Keratinocyte (primary cell): Measurements from ENCODE around the gene CFAP20DC. TPM values are rescaled to one million over a fixed set of nuclear protein-coding genes. Genes with fewer than 3 reads are reported as not detected.

Source experiments
- DNase-seq: peaks from one replicate; pipeline ENCODE4 v3.0.0-alpha.2; 2011; ENCODE audit warnings: low read depth, missing footprints, low spot score
- FAIRE-seq: peaks from 2 replicates; lab custom pipeline; 2011; peaks lifted over from hg19 to GRCh38; lab: Jason Lieb, UNC
- H2AFZ ChIP-seq: 2 replicates; pipeline ENCODE4 v1.6.0; 2012; ENCODE audit warnings: low read length, control low read depth, inconsistent platforms; ENCODE audit not compliant: control insufficient read depth
- H3K27ac ChIP-seq: 2 replicates; pipeline ENCODE4 v1.5.1; 2011; ENCODE audit warnings: low read length; ENCODE audit not compliant: control insufficient read depth, insufficient read depth
- H3K27me3 ChIP-seq: 3 replicates; pipeline ENCODE4 v1.6.0; 2011; ENCODE audit warnings: low read length; ENCODE audit not compliant: control insufficient read depth, insufficient read depth; ENCODE audit errors: extremely low read depth
- H3K36me3 ChIP-seq, 2 experiments: 2 replicates in 1 of 2; 3 replicates in 1 of 2; pipeline ENCODE4 v1.5.1; 2011; ENCODE audit warnings: low read length in 2 of 2, mild to moderate bottlenecking in 1 of 2; ENCODE audit not compliant: control insufficient read depth in 2 of 2, insufficient read depth in 2 of 2; ENCODE audit errors: extremely low read depth in 1 of 2
- H3K4me1 ChIP-seq: 3 replicates; pipeline ENCODE4 v1.5.1; 2011; ENCODE audit warnings: low read length; ENCODE audit not compliant: control insufficient read depth, insufficient read depth; ENCODE audit errors: extremely low read depth
- H3K4me2 ChIP-seq: 3 replicates; pipeline ENCODE4 v1.6.0; 2011; ENCODE audit warnings: low read depth, low read length; ENCODE audit not compliant: control insufficient read depth, insufficient read depth; ENCODE audit errors: extremely low read depth
- H3K4me3 ChIP-seq, 3 experiments: fragments of 200-600 bp in 1 of 3; sonication (generic) in 1 of 3; 2 replicates in 2 of 3; 3 replicates in 1 of 3; pipeline ENCODE4 v1.5.1; 2011 to 2016; ENCODE audit warnings: low read length in 3 of 3, mild to moderate bottlenecking in 3 of 3, control low read depth in 2 of 3, inconsistent platforms in 1 of 3, low read depth in 1 of 3, mixed read lengths in 1 of 3, mixed run types in 1 of 3, moderate library complexity in 1 of 3; ENCODE audit not compliant: control insufficient read depth in 2 of 3, insufficient read depth in 2 of 3; ENCODE audit errors: extremely low read depth in 1 of 3
- H3K79me2 ChIP-seq: 2 replicates; pipeline ENCODE4 v1.6.0; 2012; ENCODE audit warnings: low read length; ENCODE audit not compliant: control insufficient read depth, insufficient read depth
- H3K9ac ChIP-seq: 3 replicates; pipeline ENCODE4 v1.6.0; 2011; ENCODE audit warnings: low read length; ENCODE audit not compliant: control insufficient read depth, insufficient read depth; ENCODE audit errors: extremely low read depth
- H3K9me1 ChIP-seq: 3 replicates; pipeline ENCODE4 v1.6.0; 2011; ENCODE audit warnings: low read length; ENCODE audit not compliant: control insufficient read depth, insufficient read depth; ENCODE audit errors: extremely low read depth
- H3K9me3 ChIP-seq: 2 replicates; pipeline ENCODE4 v1.5.1; 2012; ENCODE audit warnings: low read depth, low read length; ENCODE audit not compliant: control insufficient read depth
- H4K20me1 ChIP-seq: 3 replicates; pipeline ENCODE4 v1.6.0; 2011; ENCODE audit warnings: low read length; ENCODE audit not compliant: control insufficient read depth, insufficient read depth; ENCODE audit errors: extremely low read depth
- CTCF ChIP-seq, 3 experiments: IDR thresholded peaks in 1 of 3; conservative IDR thresholded peaks in 1 of 3; optimal IDR thresholded peaks in 1 of 3; 2 replicates in 2 of 3; 3 replicates in 1 of 3; pipeline versions ENCODE3 to v1.5.1; 2011; ENCODE audit warnings: low read length in 3 of 3, mild to moderate bottlenecking in 3 of 3, moderate library complexity in 2 of 3, control low read depth in 1 of 3, inconsistent platforms in 1 of 3; ENCODE audit not compliant: insufficient read depth in 2 of 3; ENCODE audit errors: extremely low read depth in 1 of 3
- EZH2 ChIP-seq: IDR thresholded peaks from one replicate; pipeline ENCODE4 v1.6.1; 2012; ENCODE audit warnings: inconsistent platforms, mild to moderate bottlenecking, low read length, moderate library complexity
- dilution Hi-C: fragments of 300-500 bp; cut with MboI; formaldehyde crosslinking; loops from one replicate; pipeline ENCODE4 v1.7.0; 2020; ENCODE audit warnings: low sequenced_read_pairs; ENCODE audit not compliant: extremely low pct_ligation_motif_present
- polyA plus RNA-seq, 5 experiments: library from polyadenylated mRNA; depleted of rRNA in 3 of 5; stranded (reverse) in 3 of 5; stranded (forward) in 1 of 5; unstranded in 1 of 5; fragments of >200 nt; gene quantifications; 1 replicate in 1 of 5; 2 replicates in 3 of 5; 3 replicates in 1 of 5; pipeline versions ENCODE4 v1.2.1 to v1.2.3, GENCODE V29; 2011 to 2012; ENCODE audit warnings: missing spikeins in 2 of 5, low read depth in 1 of 5, low replicate concordance in 1 of 5

Gene CFAP20DC
- polyA plus RNA-seq, 1 donor (not counting 4 experiments of a cell fraction or from before 2014, with no cell fraction given), result 6.3 TPM

DNA sequence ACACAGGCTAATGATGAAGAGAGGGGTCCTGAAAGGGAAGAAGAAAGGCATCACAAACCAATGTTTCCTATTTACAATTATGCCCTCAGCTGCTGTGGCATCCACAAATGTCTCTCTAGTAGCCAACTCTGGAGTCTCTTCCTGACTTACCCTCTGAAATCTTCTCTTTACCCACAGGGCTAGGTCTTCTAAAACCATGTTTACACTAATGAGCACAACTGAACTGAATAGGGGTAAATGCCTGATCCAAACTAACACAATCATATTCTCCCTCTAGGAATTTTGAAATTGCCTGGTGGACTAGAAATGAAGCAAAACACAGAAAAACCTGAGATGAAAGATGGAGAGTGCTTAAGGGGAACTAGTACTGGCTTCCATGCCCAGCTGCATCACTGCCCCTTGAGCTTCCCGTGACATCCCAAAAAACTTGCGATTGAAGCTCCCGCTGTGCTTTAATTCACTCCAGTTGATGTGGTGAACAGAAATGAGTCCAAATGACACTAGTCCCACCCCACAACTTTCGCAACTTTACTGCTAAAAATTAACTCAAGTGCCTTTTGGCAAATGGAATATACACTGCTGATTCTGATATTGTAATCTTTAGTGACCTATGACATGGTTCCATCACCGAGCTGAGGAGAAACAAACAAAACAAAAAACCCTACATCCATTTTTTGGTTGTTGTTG, 32.8 kb downstream of the CFAP20DC start:
- H3K36me3 ChIP-seq, result no peaks in the 10 kb centered on the region
- no peaks in the 10 kb centered on the region for H3K79me2 ChIP-seq
- H2AFZ ChIP-seq, result no peak overlapping the region
- H3K4me2 ChIP-seq, result no peak overlapping the region
- no peaks in the 10 kb centered on the region for H3K9me3 ChIP-seq
- TF ChIP-seq EZH2, result no peak
- TF ChIP-seq CTCF (optimal IDR thresholded peaks at IDR 0.05 in 1 of 3, IDR thresholded peaks at IDR 0.05 in 1 of 3, conservative IDR thresholded peaks at IDR 0.05 in 1 of 3; ENCODE audit: extremely low read depth in 1 of 3, insufficient read depth in 2 of 3, low read length in 3 of 3), result no peak
- H3K27me3 ChIP-seq, result no peaks in the 10 kb centered on the region
- H3K4me1 ChIP-seq, result no peaks in the 10 kb centered on the region
- dilution Hi-C loops, result no loop called here
- H3K9ac ChIP-seq, result no peak overlapping the region
- no peak for FAIRE-seq
- no peak overlapping the region for H3K4me3 ChIP-seq
- no peak overlapping the region for H3K27ac ChIP-seq
- no peaks in the 10 kb centered on the region for H4K20me1 ChIP-seq
- H3K9me1 ChIP-seq, result no peaks in the 10 kb centered on the region
- no peak for DNase-seq

- H3K9ac ChIP-seq, result no peak overlapping the region
- no peak overlapping the region for H3K4me3 ChIP-seq
- H3K79me2 ChIP-seq, result no peaks in the 10 kb centered on the region
- H3K9me3 ChIP-seq, result no peaks in the 10 kb centered on the region
- no peak overlapping the region for H2AFZ ChIP-seq
- no peaks in the 10 kb centered on the region for H3K27me3 ChIP-seq
- H3K27ac ChIP-seq, result no peak overlapping the region
- no peak overlapping the region for H3K4me2 ChIP-seq
- no peaks in the 10 kb centered on the region for H4K20me1 ChIP-seq
- H3K36me3 ChIP-seq, result no peaks in the 10 kb centered on the region
- TF ChIP-seq CTCF (optimal IDR thresholded peaks at IDR 0.05 in 1 of 3, IDR thresholded peaks at IDR 0.05 in 1 of 3, conservative IDR thresholded peaks at IDR 0.05 in 1 of 3; ENCODE audit: extremely low read depth in 1 of 3, insufficient read depth in 2 of 3, low read length in 3 of 3), result no peak
- no peak for TF ChIP-seq EZH2
- DNase-seq (no peak), FAIRE-seq (no peak)
- H3K9me1 ChIP-seq, result no peaks in the 10 kb centered on the region
- no peaks in the 10 kb centered on the region for H3K4me1 ChIP-seq
- dilution Hi-C loops, result no loop called here
Observed at GRCh38 chr3:59013611-59014010, 36.2 kb downstream of the CFAP20DC start.
